22Rv1 (cell line): ENCODE results near the gene ZNF93.

Experiments
- ZFX ChIP-seq: fragments of 450-650 bp; IDR thresholded peaks from 2 replicates; pipeline ENCODE4 v1.6.1; 2017; ENCODE audit warnings: antibody characterized with exemption, borderline replicate concordance
- TF ChIP-seq, protein P1 (sequence below): fragments of 450-650 bp; IDR thresholded peaks from 2 replicates; pipeline ENCODE4 v1.5.1; 2017; ENCODE audit warnings: mild to moderate bottlenecking

DNA sequence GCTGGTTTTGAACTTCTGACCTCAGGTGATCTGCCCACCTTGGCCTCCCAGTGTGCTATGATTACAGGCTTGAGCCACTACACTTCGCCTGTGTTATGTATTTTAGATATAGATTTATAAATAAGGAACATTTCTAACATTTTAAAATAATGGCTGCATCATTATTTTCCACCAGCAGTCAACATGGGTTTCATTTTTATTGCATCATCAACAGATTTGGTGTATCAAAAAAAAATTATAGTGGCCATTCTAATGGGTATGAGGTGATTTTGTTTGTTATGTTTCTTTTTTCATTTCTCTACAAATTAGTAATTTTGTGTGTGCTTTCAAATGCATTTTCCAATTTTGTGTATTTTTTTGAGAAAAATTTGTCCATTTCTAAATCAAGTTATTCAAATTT lies 16.2 kb upstream of the ZNF93 start:
- TF ChIP-seq, protein P1, sequence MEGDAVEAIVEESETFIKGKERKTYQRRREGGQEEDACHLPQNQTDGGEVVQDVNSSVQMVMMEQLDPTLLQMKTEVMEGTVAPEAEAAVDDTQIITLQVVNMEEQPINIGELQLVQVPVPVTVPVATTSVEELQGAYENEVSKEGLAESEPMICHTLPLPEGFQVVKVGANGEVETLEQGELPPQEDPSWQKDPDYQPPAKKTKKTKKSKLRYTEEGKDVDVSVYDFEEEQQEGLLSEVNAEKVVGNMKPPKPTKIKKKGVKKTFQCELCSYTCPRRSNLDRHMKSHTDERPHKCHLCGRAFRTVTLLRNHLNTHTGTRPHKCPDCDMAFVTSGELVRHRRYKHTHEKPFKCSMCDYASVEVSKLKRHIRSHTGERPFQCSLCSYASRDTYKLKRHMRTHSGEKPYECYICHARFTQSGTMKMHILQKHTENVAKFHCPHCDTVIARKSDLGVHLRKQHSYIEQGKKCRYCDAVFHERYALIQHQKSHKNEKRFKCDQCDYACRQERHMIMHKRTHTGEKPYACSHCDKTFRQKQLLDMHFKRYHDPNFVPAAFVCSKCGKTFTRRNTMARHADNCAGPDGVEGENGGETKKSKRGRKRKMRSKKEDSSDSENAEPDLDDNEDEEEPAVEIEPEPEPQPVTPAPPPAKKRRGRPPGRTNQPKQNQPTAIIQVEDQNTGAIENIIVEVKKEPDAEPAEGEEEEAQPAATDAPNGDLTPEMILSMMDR = no peak
- no peak for TF ChIP-seq ZFX
